ENCODE results near the gene CLHC1. TPM values are rescaled to one million over a fixed set of nuclear protein-coding genes. Genes with fewer than 3 reads are reported as not detected.
A peak's percentile ranks its signal among the peaks of the same experiment; 100 is the strongest.
"Not testable (repeated sequence)": the region's sequence is repeated elsewhere in the genome, so short reads cannot be mapped to it uniquely, and the experiment has no call there.

Gene CLHC1
- total RNA-seq, result 4.9 TPM

- H3K27me3 ChIP-seq (ENCODE audit: insufficient read depth, low read length), result no peaks in the 10 kb centered on the region
- peaks cover 40% of the 10 kb centered on the region for H3K4me1 ChIP-seq (ENCODE audit: insufficient read depth, low read length)
- no peaks in the 10 kb centered on the region for H3K9me3 ChIP-seq (ENCODE audit: low read depth, low read length)
- H3K4me3 ChIP-seq (ENCODE audit: low read length), result peak within 1 kb of the TSS; percentile 87
These were observed at the start of gene CLHC1, which contains the start of gene RPS27A for GRCh38 chr2:55232084-55232862. Gene CLHC1, minus strand, starts transcription at chr2:55232293. Its CDS starts 9,882 bp downstream, at chr2:55222411. Gene RPS27A, plus strand, starts transcription at chr2:55232688. Its CDS starts 137 bp downstream, at chr2:55232825.

DNA sequence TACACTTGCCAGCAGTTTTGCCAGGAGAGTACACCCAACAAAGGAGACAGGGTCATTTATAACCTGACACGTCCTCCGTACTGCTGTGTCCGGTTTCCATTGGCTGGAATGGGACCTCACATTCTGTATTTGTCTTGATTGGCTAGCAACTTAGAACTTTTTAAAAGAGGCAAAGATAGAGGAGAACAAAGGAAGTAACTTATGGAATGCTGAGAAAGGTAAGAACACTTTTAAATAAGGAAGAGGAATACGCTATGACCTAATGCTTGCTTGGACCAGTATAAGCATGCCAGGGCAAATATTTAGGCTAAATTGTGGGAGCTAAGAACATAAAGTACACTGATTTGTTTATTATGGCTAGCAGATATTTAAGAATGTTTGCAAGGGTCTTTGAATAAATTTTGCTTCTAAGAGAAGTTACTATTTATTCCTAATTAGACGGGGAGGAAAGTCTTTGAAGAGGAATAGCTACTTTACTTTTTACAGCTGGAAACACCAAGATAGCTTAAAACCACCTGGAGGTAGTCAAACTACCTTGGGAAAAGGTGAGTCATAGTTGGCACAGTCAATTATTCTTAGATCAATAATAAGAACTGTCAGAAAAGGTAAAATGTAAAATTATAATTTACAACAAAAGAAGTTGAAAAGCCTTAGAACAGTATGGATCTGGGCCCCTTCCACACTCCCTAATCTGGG, 48.9 kb upstream of the CLHC1 start:
- not testable (repeated sequence) for H3K9me3 ChIP-seq (ENCODE audit: low read depth, low read length); H3K4me3 ChIP-seq (ENCODE audit: low read length); H3K27me3 ChIP-seq (ENCODE audit: insufficient read depth, low read length)
- peaks cover 16% of the 10 kb centered on the region for H3K4me1 ChIP-seq (ENCODE audit: insufficient read depth, low read length)

- not testable (repeated sequence) for H3K9me3 ChIP-seq (ENCODE audit: low read depth, low read length); H3K4me3 ChIP-seq (ENCODE audit: low read length); H3K27me3 ChIP-seq (ENCODE audit: insufficient read depth, low read length)
- H3K4me1 ChIP-seq (ENCODE audit: insufficient read depth, low read length), result peaks cover 16% of the 10 kb centered on the region
These were observed 47.8 kb upstream of the CLHC1 start for GRCh38 chr2:55279859-55280424.

GRCh38 chr2:55279214-55279835, 47.2 kb upstream of the CLHC1 start:
- not testable (repeated sequence) for H3K9me3 ChIP-seq (ENCODE audit: low read depth, low read length); H3K27me3 ChIP-seq (ENCODE audit: insufficient read depth, low read length); H3K4me3 ChIP-seq (ENCODE audit: low read length)
- peaks cover 16% of the 10 kb centered on the region for H3K4me1 ChIP-seq (ENCODE audit: insufficient read depth, low read length)

DNA sequence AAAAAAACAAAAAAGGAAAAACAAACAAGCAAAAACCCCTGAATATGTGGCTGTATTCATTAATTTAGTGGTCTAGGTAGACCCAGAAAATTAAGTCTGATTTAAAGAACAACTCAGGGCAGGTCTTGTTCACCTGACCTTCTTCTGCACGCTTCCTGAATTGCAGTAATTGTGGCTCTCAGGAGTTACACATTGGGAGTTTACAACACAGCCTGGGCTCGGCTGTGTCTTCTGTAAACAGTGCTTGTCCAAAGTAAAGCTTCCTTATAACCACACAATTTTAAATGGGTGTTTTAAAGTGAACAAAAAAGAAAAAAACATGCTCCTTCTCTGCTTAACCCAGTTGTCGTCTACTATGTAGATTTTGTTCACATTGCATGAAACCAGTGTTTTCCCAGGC, 45.2 kb upstream of the CLHC1 start:
- Histone ChIP-seq H3K4me3 (ENCODE audit: low read length) (no peak overlapping the region), H3K4me1 (ENCODE audit: insufficient read depth, low read length) (peaks cover 5% of the 10 kb centered on the region), H3K9me3 (ENCODE audit: low read depth, low read length) (no peaks in the 10 kb centered on the region), H3K27me3 (ENCODE audit: insufficient read depth, low read length) (no peaks in the 10 kb centered on the region)

DNA sequence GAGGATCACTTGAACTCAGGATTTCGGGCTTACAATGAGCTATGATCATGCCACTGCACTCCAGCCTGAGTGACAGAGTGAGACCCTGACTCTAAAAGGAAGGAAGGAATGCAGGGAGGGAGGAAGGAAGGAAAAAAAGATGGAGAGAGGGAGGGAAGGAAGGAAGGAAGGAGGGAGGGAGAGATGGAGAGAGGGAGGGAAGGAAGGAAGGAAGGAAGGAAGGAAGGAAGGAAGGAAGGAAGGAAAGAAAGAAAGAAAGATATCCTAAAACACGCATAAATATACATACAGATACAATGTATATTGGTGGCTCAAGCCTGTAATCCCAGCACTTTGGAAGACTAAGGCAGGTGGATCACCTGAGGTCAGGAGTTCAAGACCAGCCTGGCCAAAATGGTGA, 42.3 kb upstream of the CLHC1 start:
- not testable (repeated sequence) for H3K4me1 ChIP-seq (ENCODE audit: insufficient read depth, low read length); H3K9me3 ChIP-seq (ENCODE audit: low read depth, low read length); H3K27me3 ChIP-seq (ENCODE audit: insufficient read depth, low read length); H3K4me3 ChIP-seq (ENCODE audit: low read length)

- Histone ChIP-seq H3K9me3 (ENCODE audit: low read depth, low read length) (no peaks in the 10 kb centered on the region), H3K4me3 (ENCODE audit: low read length) (peak overlapping the region; percentile 69), H3K27me3 (ENCODE audit: insufficient read depth, low read length) (no peaks in the 10 kb centered on the region), H3K4me1 (ENCODE audit: insufficient read depth, low read length) (peaks cover 16% of the 10 kb centered on the region)
These were observed 37.5 kb upstream of the CLHC1 start for GRCh38 chr2:55269645-55269990.

- Histone ChIP-seq H3K9me3 (ENCODE audit: low read depth, low read length) (no peaks in the 10 kb centered on the region), H3K4me1 (ENCODE audit: insufficient read depth, low read length) (peaks cover 16% of the 10 kb centered on the region), H3K4me3 (ENCODE audit: low read length) (peak within 1 kb of the TSS; percentile 69), H3K27me3 (ENCODE audit: insufficient read depth, low read length) (no peaks in the 10 kb centered on the region)
These were observed 37.0 kb upstream of the CLHC1 start, which contains the start of gene MTIF2 for GRCh38 chr2:55268907-55269644. Gene MTIF2, minus strand, starts transcription at chr2:55269231. Its CDS starts 5,373 bp downstream, at chr2:55263858.

GRCh38 chr2:55268288-55268906, 36.3 kb upstream of the CLHC1 start:
- Histone ChIP-seq H3K4me3 (ENCODE audit: low read length) (peak overlapping the region; percentile 69), H3K4me1 (ENCODE audit: insufficient read depth, low read length) (peaks cover 16% of the 10 kb centered on the region), H3K27me3 (ENCODE audit: insufficient read depth, low read length) (no peaks in the 10 kb centered on the region), H3K9me3 (ENCODE audit: low read depth, low read length) (no peaks in the 10 kb centered on the region)

- H3K27me3 ChIP-seq (ENCODE audit: insufficient read depth, low read length); H3K4me1 ChIP-seq (ENCODE audit: insufficient read depth, low read length); H3K9me3 ChIP-seq (ENCODE audit: low read depth, low read length); H3K4me3 ChIP-seq (ENCODE audit: low read length): not testable (repeated sequence)
These were observed 27.5 kb upstream of the CLHC1 start for GRCh38 chr2:55259586-55259985.

DNA sequence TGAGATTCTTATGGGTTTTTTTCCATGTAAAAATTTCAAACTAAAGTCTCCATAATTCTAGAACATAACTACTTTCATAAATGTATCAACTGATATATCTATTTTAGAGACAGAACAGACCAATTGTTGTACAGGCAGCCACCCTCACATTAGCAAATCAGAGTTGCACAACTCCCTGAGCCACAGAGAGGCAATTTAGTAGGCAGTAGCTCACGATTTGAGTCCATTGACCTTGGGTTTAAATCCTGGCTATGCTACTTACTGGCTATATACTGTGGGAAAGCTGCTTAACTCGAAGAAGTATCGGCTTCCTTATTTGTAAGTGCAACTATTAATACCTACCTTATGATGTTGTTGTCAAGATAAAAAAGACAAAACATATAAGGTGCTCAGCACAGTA, 20.7 kb upstream of the CLHC1 start:
- H3K27me3 ChIP-seq (ENCODE audit: insufficient read depth, low read length), result no peaks in the 10 kb centered on the region
- no peaks in the 10 kb centered on the region for H3K9me3 ChIP-seq (ENCODE audit: low read depth, low read length)
- H3K4me1 ChIP-seq (ENCODE audit: insufficient read depth, low read length), result no peaks in the 10 kb centered on the region
- H3K4me3 ChIP-seq (ENCODE audit: low read length), result no peak overlapping the region

GRCh38 chr2:55247025-55247424, 14.9 kb upstream of the CLHC1 start:
- Histone ChIP-seq H3K9me3 (ENCODE audit: low read depth, low read length) (no peaks in the 10 kb centered on the region), H3K4me3 (ENCODE audit: low read length) (no peak overlapping the region), H3K4me1 (ENCODE audit: insufficient read depth, low read length) (no peaks in the 10 kb centered on the region), H3K27me3 (ENCODE audit: insufficient read depth, low read length) (no peaks in the 10 kb centered on the region)

DNA sequence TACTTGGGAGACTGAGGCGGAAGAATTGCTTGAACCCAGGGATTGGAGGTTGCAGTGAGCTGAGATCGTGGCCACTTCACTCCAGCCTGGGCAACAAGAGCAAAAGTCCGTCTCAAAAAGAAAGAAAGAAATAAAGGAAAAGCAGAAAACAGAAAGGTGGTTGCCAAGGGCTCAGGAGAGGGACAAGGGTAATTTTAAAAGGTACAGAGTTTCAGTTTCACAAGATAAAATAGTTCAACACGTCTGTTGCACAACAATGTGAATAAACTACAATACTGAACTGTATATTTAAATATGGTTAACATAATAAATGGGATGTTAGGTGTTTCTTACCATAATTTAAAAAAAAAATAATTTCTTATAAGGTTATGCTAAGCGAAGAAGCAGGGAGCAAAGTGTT, 13.3 kb upstream of the CLHC1 start:
- H3K4me1 ChIP-seq (ENCODE audit: insufficient read depth, low read length), result no peaks in the 10 kb centered on the region
- no peak overlapping the region for H3K4me3 ChIP-seq (ENCODE audit: low read length)
- no peaks in the 10 kb centered on the region for H3K27me3 ChIP-seq (ENCODE audit: insufficient read depth, low read length)
- no peaks in the 10 kb centered on the region for H3K9me3 ChIP-seq (ENCODE audit: low read depth, low read length)

- no peaks in the 10 kb centered on the region for H3K27me3 ChIP-seq (ENCODE audit: insufficient read depth, low read length)
- H3K4me1 ChIP-seq (ENCODE audit: insufficient read depth, low read length), result no peaks in the 10 kb centered on the region
- no peak overlapping the region for H3K4me3 ChIP-seq (ENCODE audit: low read length)
- no peaks in the 10 kb centered on the region for H3K9me3 ChIP-seq (ENCODE audit: low read depth, low read length)
These were observed 10.5 kb upstream of the CLHC1 start for GRCh38 chr2:55242617-55243016.
